GM12878 (cell line): ENCODE results near the gene VIPR2. TPM values are rescaled to one million over a fixed set of nuclear protein-coding genes. Genes with fewer than 3 reads are reported as not detected.

Experiments used
- ATAC-seq: fragments of 200-7000 bp; cut with Tn5 transposase; 3 replicates; pipeline ENCODE4 v1.9.1; 2020; ENCODE audit warnings: mild to moderate bottlenecking, moderate library complexity
- BruUV-seq: library from RNA; stranded (reverse); fragments of 400-500 nt; replicated peaks from 2 replicates; lab custom pipeline; 2021; lab: Mats Ljungman, UMichigan
- CTCF ChIA-PET: fragments of 300-600 bp; sonication (Branson Sonifier 250); formaldehyde crosslinking; extraction: SDS; loops from one replicate; lab custom pipeline; 2021; ENCODE audit warnings: inconsistent platforms; lab: Yijun Ruan, JAX
- POLR2A ChIA-PET: fragments of 350-600 bp; formaldehyde crosslinking; extraction: SDS; loops from one replicate; lab custom pipeline; 2021; ENCODE audit warnings: inconsistent platforms; lab: Charles Lee
- RAD21 ChIA-PET: fragments of 300-600 bp; sonication (Branson Sonifier 250); formaldehyde crosslinking; loops from one replicate; lab custom pipeline; 2023; ENCODE audit warnings: antibody characterized with exemption; ENCODE audit not compliant: unreplicated experiment; lab: Charles Lee
- SMC1A ChIA-PET: fragments of 300-600 bp; sonication (Branson Sonifier 250); formaldehyde crosslinking; loops from one replicate; lab custom pipeline; 2023; ENCODE audit not compliant: unreplicated experiment, uncharacterized antibody; lab: Charles Lee
- DNase-seq: peaks from one replicate; pipeline ENCODE4 v3.0.0-alpha.2; 2011; ENCODE audit warnings: low read depth, low spot score
- FAIRE-seq: peaks from 3 replicates; lab custom pipeline; 2011; peaks lifted over from hg19 to GRCh38; lab: Jason Lieb, UNC
- H2AFZ ChIP-seq: 2 replicates; pipeline ENCODE4 v1.6.0; 2011; ENCODE audit warnings: low read depth, low read length, control low read depth; ENCODE audit not compliant: control insufficient read depth
- H3K27ac ChIP-seq: 2 replicates; pipeline ENCODE4 v1.5.1; 2011; ENCODE audit warnings: control low read depth; ENCODE audit not compliant: control insufficient read depth, insufficient read depth
- H3K27me3 ChIP-seq, 2 experiments: replicated peaks in 1 of 2; 2 replicates each; pipeline versions ENCODE4 v1.6.0 to v1.6.1; 2011; ENCODE audit warnings: low read length in 1 of 2; ENCODE audit not compliant: control insufficient read depth in 2 of 2, insufficient read depth in 2 of 2
- H3K36me3 ChIP-seq, 2 experiments: 2 replicates each; pipeline ENCODE4 v1.5.1; 2011; ENCODE audit warnings: low read length in 1 of 2; ENCODE audit not compliant: control insufficient read depth in 2 of 2, insufficient read depth in 2 of 2
- H3K4me1 ChIP-seq: 2 replicates; pipeline ENCODE4 v1.6.1; 2011; ENCODE audit warnings: mild to moderate bottlenecking, low read length, moderate library complexity, mixed read lengths; ENCODE audit not compliant: control insufficient read depth, insufficient read depth
- H3K4me2 ChIP-seq: 2 replicates; pipeline ENCODE4 v1.6.0; 2011; ENCODE audit warnings: control low read depth; ENCODE audit not compliant: control insufficient read depth, insufficient read depth
- H3K4me3 ChIP-seq: fragments of 200-600 bp; sonication (generic); 2 replicates; pipeline ENCODE4 v1.5.1; 2016
- H3K79me2 ChIP-seq: 2 replicates; pipeline ENCODE4 v1.6.0; 2011; ENCODE audit warnings: low read length; ENCODE audit not compliant: control insufficient read depth, insufficient read depth
- H3K9ac ChIP-seq: 2 replicates; pipeline ENCODE4 v1.8.0; 2011; ENCODE audit warnings: low read length, control low read depth, mixed read lengths; ENCODE audit not compliant: control insufficient read depth, insufficient read depth
- H3K9me3 ChIP-seq: replicated peaks from 3 replicates; pipeline ENCODE4 v1.5.1; 2011; ENCODE audit warnings: mild to moderate bottlenecking, low read length; ENCODE audit not compliant: control insufficient read depth, insufficient read depth
- H4K20me1 ChIP-seq: 2 replicates; pipeline ENCODE4 v1.6.0; 2011; ENCODE audit not compliant: control insufficient read depth, insufficient read depth
- CREB1 ChIP-seq: IDR thresholded peaks from 2 replicates; pipeline ENCODE4 v1.6.1; 2012; ENCODE audit warnings: low read depth, mild to moderate bottlenecking, inconsistent platforms
- DPF2 ChIP-seq: fragments of 450-650 bp; IDR thresholded peaks from 2 replicates; pipeline ENCODE4 v1.6.1; 2017; ENCODE audit warnings: mild to moderate bottlenecking
- ELK1 ChIP-seq: IDR thresholded peaks from 2 replicates; pipeline ENCODE4 v1.6.1; 2012; ENCODE audit warnings: low read depth, low read length, improper control_type of control experiment
- IRF4 ChIP-seq: IDR thresholded peaks from 2 replicates; pipeline ENCODE4 v1.6.1; 2011; ENCODE audit warnings: low read depth, low read length
- JUNB ChIP-seq: IDR thresholded peaks from 2 replicates; pipeline ENCODE4 v1.6.1; 2016; ENCODE audit warnings: antibody characterized with exemption, mild to moderate bottlenecking
- MTA2 ChIP-seq: fragments of 450-650 bp; IDR thresholded peaks from 2 replicates; pipeline ENCODE4 v1.6.1; 2016; ENCODE audit warnings: low read depth, mild to moderate bottlenecking, moderate library complexity
- RAD21 ChIP-seq: IDR thresholded peaks from 2 replicates; pipeline ENCODE4 v1.6.1; 2011; ENCODE audit warnings: mild to moderate bottlenecking, low read depth, low read length, moderate library complexity; ENCODE audit not compliant: insufficient read depth
- SMAD1 ChIP-seq: fragments of 450-650 bp; IDR thresholded peaks from 2 replicates; pipeline ENCODE4 v1.6.1; 2018; ENCODE audit warnings: mild to moderate bottlenecking, low read depth; ENCODE audit not compliant: partially characterized antibody
- SREBF1 ChIP-seq: IDR thresholded peaks from 2 replicates; pipeline ENCODE4 v1.6.1; 2012; ENCODE audit warnings: mild to moderate bottlenecking, low read length
- ZBED1 ChIP-seq: IDR thresholded peaks from 2 replicates; pipeline ENCODE4 v1.6.1; 2016; ENCODE audit warnings: borderline replicate concordance
- ZBTB40 ChIP-seq: fragments of 450-650 bp; IDR thresholded peaks from 2 replicates; pipeline ENCODE4 v1.6.1; 2016; ENCODE audit warnings: mild to moderate bottlenecking, moderate library complexity, borderline replicate concordance
- WGBS: methylation state at CpG from one replicate; pipeline ENCODE4 v1.1.6; 2016; ENCODE audit warnings: low lambda C conversion rate; ENCODE audit not compliant: insufficient replicate concordance, insufficient coverage; ENCODE audit errors: missing lambda C conversion rate; 5-methylcytosine and 5-hydroxymethylcytosine counted together
- in situ Hi-C: fragments of 300-500 bp; cut with MboI; formaldehyde crosslinking; loops from 9 replicates; pipeline ENCODE4 v1.14.3; 2018; ENCODE audit warnings: mixed read lengths
- intact Hi-C: fragments of 100-400 bp; cut with micrococcal nuclease; formaldehyde crosslinking; loops from one replicate; pipeline ENCODE4 v1.14.2; 2022; ENCODE audit not compliant: unreplicated experiment
- polyA plus RNA-seq, 11 experiments: library from polyadenylated mRNA; depleted of rRNA in 4 of 11; unstranded in 6 of 11; stranded (reverse) in 5 of 11; fragments of >200 nt; fragmentation: Nextera tagmentation in 4 of 11; fragmentation: Illumina TruSeq in 1 of 11; extraction: Ambion mirVana in 4 of 11; extraction: Trizol in 1 of 11; gene quantifications; 1 replicate in 1 of 11; 2 replicates in 10 of 11; pipeline versions ENCODE4 v1.2.1 to v1.2.3, GENCODE V29; 2011 to 2016; ENCODE audit warnings: inconsistent platforms in 2 of 11, missing spikeins in 2 of 11, low read depth in 1 of 11
- total RNA-seq, 4 experiments: library from RNA; depleted of rRNA in 3 of 4; stranded (reverse); fragments of >200 nt in 3 of 4; fragmentation: Illumina TruSeq in 1 of 4; extraction: Trizol in 1 of 4; gene quantifications; 2 replicates each; pipeline versions ENCODE4 v1.2.1 to v1.2.3, GENCODE V29; 2013 to 2021

VIPR2 gene
- total and polyA plus RNA-seq, 10 of the 15 experiments (the other 5 are each of a cell fraction or from before 2014, with no cell fraction given) = not detected

GRCh38 chr7:159001811-159002210, 142.9 kb downstream of the VIPR2 start:
- no TSS peak for BruUV-seq
- FAIRE-seq = no peak
- no peaks in the 10 kb centered on the region for H3K27me3 ChIP-seq
- H3K79me2 ChIP-seq = no peaks in the 10 kb centered on the region
- no peak overlapping the region for H2AFZ ChIP-seq
- in situ Hi-C loops = no loop called here
- H4K20me1 ChIP-seq = no peaks in the 10 kb centered on the region
- ChIA-PET SMC1A (no interaction called here), RAD21 (no interaction called here), CTCF (interaction anchor here (0.7 kb wide), 1 partner anchor 928 kb away, joined by 3 read pairs; no protein-coding TSS in a partner anchor), POLR2A (no interaction called here)
- no peaks in the 10 kb centered on the region; the same call in 2 of the 3 replicates for H3K9me3 ChIP-seq
- no peak for ATAC-seq
- no peak overlapping the region for H3K4me2 ChIP-seq
- no peaks in the 10 kb centered on the region for H3K36me3 ChIP-seq
- WGBS = 31% methylated on average over 12 of the region's 12 CpGs
- H3K4me1 ChIP-seq = no peaks in the 10 kb centered on the region
- no peak overlapping the region for H3K27ac ChIP-seq
- DNase-seq = no peak
- H3K9ac ChIP-seq = no peak overlapping the region
- TF ChIP-seq ELK1 = no peak
- no peak for TF ChIP-seq MTA2
- no peak for TF ChIP-seq ZBTB40
- no peak for TF ChIP-seq JUNB
- no peak for TF ChIP-seq ZBED1
- no peak for TF ChIP-seq IRF4
- no peak for TF ChIP-seq DPF2
- no peak for TF ChIP-seq RAD21
- TF ChIP-seq SMAD1 = no peak
- no peak for TF ChIP-seq SREBF1
- TF ChIP-seq CREB1 = no peak
- H3K4me3 ChIP-seq = no peak overlapping the region
- intact Hi-C loops = no loop called here
